Panc1 (cell line): ENCODE results near the gene SIK2. TPM values are rescaled to one million over a fixed set of nuclear protein-coding genes. Genes with fewer than 3 reads are reported as not detected.
"Not testable (repeated sequence)": the region's sequence is repeated elsewhere in the genome, so short reads cannot be mapped to it uniquely, and the experiment has no call there.

Source experiments
- ATAC-seq: fragments of 200-7000 bp; cut with Tn5 transposase; 2 replicates; pipeline ENCODE4 v1.9.1; 2020; ENCODE audit warnings: mild to moderate bottlenecking, moderate library complexity
- BruUV-seq: library from RNA; stranded (reverse); fragments of 400-500 nt; replicated peaks from 2 replicates; lab custom pipeline; 2021; lab: Mats Ljungman, UMichigan
- CTCF ChIA-PET: fragments of 300-600 bp; sonication (Branson Sonifier 250); formaldehyde crosslinking; loops from one replicate; lab custom pipeline; 2022; ENCODE audit warnings: antibody characterized with exemption; lab: Charles Lee
- POLR2A ChIA-PET: fragments of 300-600 bp; sonication (Branson Sonifier 250); formaldehyde crosslinking; loops from one replicate; lab custom pipeline; 2022; ENCODE audit warnings: antibody characterized with exemption; lab: Charles Lee
- DNase-seq: peaks from one replicate; pipeline ENCODE4 v3.0.0-alpha.2; 2010; ENCODE audit warnings: low read depth, low spot score
- H3K27ac ChIP-seq: 2 replicates; pipeline ENCODE4 v1.5.1; 2011; ENCODE audit warnings: mild to moderate bottlenecking, low read length, inconsistent platforms
- H3K27me3 ChIP-seq: fragments of 200-500 bp; sonication (Bioruptor generic); 2 replicates; pipeline ENCODE4 v1.6.0; 2014; ENCODE audit warnings: low read length, inconsistent platforms; ENCODE audit not compliant: control insufficient read depth, insufficient read depth
- H3K36me3 ChIP-seq: fragments of 200-500 bp; sonication (Bioruptor generic); 2 replicates; pipeline ENCODE4 v1.5.1; 2014; ENCODE audit warnings: inconsistent platforms, mild to moderate bottlenecking, low read length, moderate library complexity; ENCODE audit not compliant: control insufficient read depth, insufficient read depth
- H3K4me1 ChIP-seq: 2 replicates; pipeline ENCODE4 v1.5.1; 2011; ENCODE audit warnings: inconsistent platforms, mild to moderate bottlenecking, low read length, moderate library complexity; ENCODE audit not compliant: control insufficient read depth, insufficient read depth
- H3K4me3 ChIP-seq, 2 experiments: 2 replicates each; pipeline ENCODE4 v1.5.1; 2011 to 2012; ENCODE audit warnings: low read depth in 2 of 2, low read length in 2 of 2, mild to moderate bottlenecking in 2 of 2, inconsistent platforms in 1 of 2, moderate library complexity in 1 of 2
- H3K9me3 ChIP-seq: fragments of 200-500 bp; sonication (Bioruptor generic); 2 replicates; pipeline ENCODE4 v1.5.1; 2014; ENCODE audit warnings: low read depth, mild to moderate bottlenecking, inconsistent platforms, low read length, moderate library complexity; ENCODE audit not compliant: control insufficient read depth, insufficient read depth
- TCF7L2 ChIP-seq: IDR thresholded peaks from 2 replicates; pipeline ENCODE4 v1.6.1; 2011; ENCODE audit warnings: mild to moderate bottlenecking, low read depth, low read length, inconsistent platforms
- in situ Hi-C: cut with HindIII; loops from 2 replicates; pipeline ENCODE4 v1.10.0; 2016; ENCODE audit warnings: low sequenced_read_pairs, low pct_unique_long_range_greater_than_20kb
- intact Hi-C: fragments of 100-400 bp; cut with micrococcal nuclease; formaldehyde crosslinking; loops from one replicate; pipeline ENCODE4 v1.10.0; 2022; ENCODE audit not compliant: unreplicated experiment
- total RNA-seq: library from RNA; stranded (reverse); gene quantifications from one replicate; pipeline ENCODE4 v1.2.1, GENCODE V29; 2021; ENCODE audit not compliant: unreplicated experiment
- TF ChIP-seq, protein P1 (sequence below), 2 experiments: IDR thresholded peaks; 2 replicates each; pipeline ENCODE4 v1.6.1; 2011 to 2012; ENCODE audit warnings: low read depth in 2 of 2, control low read depth in 1 of 2, low read length in 1 of 2, mild to moderate bottlenecking in 1 of 2, moderate library complexity in 1 of 2; ENCODE audit not compliant: insufficient read depth in 1 of 2
- TF ChIP-seq, protein P2 (sequence below): fragments of 450-650 bp; IDR thresholded peaks from 2 replicates; pipeline ENCODE4 v1.5.1; 2017; ENCODE audit warnings: mild to moderate bottlenecking

Gene SIK2
- total RNA-seq, 1 experiment from 2014 or later, result 17.0 TPM

DNA sequence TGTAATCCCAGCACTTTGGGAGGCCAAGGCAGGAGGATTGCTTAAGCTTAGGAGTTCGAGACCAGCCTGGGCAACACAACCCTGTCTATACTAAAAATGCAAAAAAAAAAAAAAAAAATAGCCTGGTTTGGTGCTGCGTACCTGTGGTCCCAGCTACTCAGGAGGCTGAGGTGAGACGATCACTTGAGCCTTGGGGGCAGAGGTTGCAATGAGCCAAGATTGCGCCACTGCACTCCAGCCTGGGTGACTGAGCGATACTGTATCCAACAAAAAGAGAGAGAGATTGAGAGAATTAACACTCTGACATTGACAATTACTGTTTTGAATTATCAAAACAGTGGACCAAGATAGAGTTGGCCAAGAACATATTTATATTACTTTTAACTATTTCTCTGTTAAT lies 53.7 kb downstream of the SIK2 start:
- ChIA-PET CTCF (no interaction called here), POLR2A (no interaction called here)
- no peak for ATAC-seq
- no peaks in the 10 kb centered on the region for H3K27me3 ChIP-seq
- TF ChIP-seq, protein P1, sequence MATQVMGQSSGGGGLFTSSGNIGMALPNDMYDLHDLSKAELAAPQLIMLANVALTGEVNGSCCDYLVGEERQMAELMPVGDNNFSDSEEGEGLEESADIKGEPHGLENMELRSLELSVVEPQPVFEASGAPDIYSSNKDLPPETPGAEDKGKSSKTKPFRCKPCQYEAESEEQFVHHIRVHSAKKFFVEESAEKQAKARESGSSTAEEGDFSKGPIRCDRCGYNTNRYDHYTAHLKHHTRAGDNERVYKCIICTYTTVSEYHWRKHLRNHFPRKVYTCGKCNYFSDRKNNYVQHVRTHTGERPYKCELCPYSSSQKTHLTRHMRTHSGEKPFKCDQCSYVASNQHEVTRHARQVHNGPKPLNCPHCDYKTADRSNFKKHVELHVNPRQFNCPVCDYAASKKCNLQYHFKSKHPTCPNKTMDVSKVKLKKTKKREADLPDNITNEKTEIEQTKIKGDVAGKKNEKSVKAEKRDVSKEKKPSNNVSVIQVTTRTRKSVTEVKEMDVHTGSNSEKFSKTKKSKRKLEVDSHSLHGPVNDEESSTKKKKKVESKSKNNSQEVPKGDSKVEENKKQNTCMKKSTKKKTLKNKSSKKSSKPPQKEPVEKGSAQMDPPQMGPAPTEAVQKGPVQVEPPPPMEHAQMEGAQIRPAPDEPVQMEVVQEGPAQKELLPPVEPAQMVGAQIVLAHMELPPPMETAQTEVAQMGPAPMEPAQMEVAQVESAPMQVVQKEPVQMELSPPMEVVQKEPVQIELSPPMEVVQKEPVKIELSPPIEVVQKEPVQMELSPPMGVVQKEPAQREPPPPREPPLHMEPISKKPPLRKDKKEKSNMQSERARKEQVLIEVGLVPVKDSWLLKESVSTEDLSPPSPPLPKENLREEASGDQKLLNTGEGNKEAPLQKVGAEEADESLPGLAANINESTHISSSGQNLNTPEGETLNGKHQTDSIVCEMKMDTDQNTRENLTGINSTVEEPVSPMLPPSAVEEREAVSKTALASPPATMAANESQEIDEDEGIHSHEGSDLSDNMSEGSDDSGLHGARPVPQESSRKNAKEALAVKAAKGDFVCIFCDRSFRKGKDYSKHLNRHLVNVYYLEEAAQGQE (IDR thresholded peaks at IDR 0.05; ENCODE audit: insufficient read depth in 1 of 2, low read depth in 2 of 2, low read length in 1 of 2), result no peak
- TF ChIP-seq, protein P2, sequence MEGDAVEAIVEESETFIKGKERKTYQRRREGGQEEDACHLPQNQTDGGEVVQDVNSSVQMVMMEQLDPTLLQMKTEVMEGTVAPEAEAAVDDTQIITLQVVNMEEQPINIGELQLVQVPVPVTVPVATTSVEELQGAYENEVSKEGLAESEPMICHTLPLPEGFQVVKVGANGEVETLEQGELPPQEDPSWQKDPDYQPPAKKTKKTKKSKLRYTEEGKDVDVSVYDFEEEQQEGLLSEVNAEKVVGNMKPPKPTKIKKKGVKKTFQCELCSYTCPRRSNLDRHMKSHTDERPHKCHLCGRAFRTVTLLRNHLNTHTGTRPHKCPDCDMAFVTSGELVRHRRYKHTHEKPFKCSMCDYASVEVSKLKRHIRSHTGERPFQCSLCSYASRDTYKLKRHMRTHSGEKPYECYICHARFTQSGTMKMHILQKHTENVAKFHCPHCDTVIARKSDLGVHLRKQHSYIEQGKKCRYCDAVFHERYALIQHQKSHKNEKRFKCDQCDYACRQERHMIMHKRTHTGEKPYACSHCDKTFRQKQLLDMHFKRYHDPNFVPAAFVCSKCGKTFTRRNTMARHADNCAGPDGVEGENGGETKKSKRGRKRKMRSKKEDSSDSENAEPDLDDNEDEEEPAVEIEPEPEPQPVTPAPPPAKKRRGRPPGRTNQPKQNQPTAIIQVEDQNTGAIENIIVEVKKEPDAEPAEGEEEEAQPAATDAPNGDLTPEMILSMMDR, result no peak
- TF ChIP-seq TCF7L2, result no peak
- no peaks in the 10 kb centered on the region for H3K4me1 ChIP-seq
- DNase-seq, result no peak
- in situ Hi-C loops (no loop called here), intact Hi-C loops (no loop called here)
- H3K27ac ChIP-seq, result no peak overlapping the region
- H3K4me3 ChIP-seq, result no peak overlapping the region
- BruUV-seq, result no TSS peak
- H3K36me3 ChIP-seq, result no peaks in the 10 kb centered on the region
- H3K9me3 ChIP-seq, result no peaks in the 10 kb centered on the region

DNA sequence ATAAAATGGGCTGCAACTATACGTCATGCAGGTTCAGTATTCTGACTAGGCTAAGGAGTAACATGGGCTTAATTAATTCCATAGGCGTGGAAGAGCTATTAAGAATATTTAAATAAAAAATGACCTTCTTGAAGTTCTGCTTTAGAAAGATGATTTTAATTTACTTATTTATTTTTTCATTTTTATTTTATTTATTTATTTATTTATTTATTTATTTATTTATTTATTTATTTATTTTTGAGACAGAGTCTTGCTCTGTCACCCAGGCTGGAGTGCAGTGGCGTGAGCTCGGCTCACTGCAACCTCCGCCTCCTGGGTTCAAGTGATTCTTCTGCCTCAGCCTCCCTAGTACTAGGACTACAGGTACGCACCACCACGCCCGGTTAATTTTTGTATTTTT lies 55.7 kb downstream of the SIK2 start:
- H3K27me3 ChIP-seq, H3K36me3 ChIP-seq, intact Hi-C loops, CTCF ChIA-PET, H3K27ac ChIP-seq, POLR2A ChIA-PET, BruUV-seq, in situ Hi-C loops, H3K4me3 ChIP-seq, H3K9me3 ChIP-seq, ATAC-seq, DNase-seq, H3K4me1 ChIP-seq: not testable (repeated sequence)

DNA sequence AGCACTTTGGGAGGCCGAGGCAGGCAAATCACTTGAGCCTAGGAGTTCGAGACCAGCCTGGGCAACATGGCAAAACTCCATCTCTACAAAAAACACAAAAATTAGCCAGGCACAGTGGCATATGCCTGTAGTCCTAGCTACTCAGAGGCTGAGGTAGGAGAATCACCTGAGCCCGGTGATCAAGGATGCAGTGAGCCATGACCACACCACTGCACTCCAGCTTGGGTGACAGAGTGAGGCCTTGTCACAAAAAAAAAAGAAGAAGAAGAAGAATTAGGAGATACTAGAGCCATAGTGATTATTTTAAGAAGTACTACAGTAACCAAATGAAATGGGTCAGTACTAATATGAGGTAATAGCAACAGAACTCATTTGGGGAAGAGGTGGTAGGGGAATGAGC lies 56.2 kb downstream of the SIK2 start:
- H3K4me3 ChIP-seq, intact Hi-C loops, ATAC-seq, H3K9me3 ChIP-seq, H3K27ac ChIP-seq, BruUV-seq, in situ Hi-C loops, POLR2A ChIA-PET, H3K4me1 ChIP-seq, CTCF ChIA-PET, H3K36me3 ChIP-seq, DNase-seq, H3K27me3 ChIP-seq: not testable (repeated sequence)
